ENCODE measurements around the gene TACR1.

The TACR1 gene

DNA sequence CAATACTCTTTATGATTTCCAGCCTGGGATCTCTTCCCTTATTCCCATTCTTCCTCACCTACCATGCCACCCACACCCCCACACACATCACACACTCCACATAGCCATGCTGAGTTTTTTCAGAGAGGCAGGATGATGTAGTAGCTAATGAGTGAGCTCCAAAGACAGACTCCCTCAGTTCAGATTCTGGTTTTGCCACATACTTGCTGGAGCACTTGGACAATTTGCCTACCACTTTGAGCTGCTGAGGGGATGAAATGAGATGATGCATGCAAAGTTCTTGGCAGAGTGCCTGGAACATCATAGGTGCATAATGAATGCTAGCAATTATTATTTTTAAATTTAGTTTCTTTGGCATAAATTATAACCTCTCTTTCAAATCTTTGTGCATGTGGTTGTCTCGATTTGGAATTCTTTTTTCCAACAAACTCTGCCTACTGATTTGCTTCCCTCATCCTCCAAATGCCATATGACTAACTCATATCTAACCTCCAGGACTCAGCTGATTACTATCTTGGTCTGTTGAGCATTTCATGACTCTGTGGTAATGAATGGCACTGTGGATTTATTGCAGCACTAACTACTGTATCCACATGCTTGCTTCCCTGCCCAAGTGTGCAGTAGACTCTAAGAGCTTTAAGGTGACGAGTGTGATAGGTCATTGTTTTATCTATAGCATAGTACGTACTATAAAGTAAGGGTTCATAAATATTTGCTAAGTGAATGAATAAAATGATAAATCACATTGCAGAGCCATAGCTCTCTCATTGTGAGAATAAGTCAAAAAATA lies 99.1 kb downstream of the TACR1 start:
- H3K9me3 Mint-ChIP-seq = no peaks in the 10 kb centered on the region
- no peaks in the 10 kb centered on the region for H3K36me3 Mint-ChIP-seq (ENCODE audit: low read depth)

DNA sequence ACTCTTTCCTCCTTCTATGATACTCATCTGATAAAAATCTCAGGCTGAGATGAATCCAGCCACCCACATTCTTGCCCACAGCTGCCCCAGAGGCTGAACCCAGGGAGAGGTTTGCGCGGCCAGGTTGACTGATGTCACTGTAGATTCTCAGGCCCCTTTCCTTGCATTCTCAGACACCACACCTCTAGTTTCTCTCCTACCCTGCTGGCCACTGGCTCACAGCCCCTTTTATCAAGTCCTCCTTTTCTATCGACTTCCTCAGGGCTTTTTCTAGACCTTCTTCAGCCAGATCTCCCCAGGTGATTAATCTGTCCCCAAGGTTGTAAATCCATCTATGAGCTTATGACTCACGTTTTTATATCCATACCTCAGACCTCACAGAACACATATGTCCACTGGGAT lies 99.8 kb downstream of the TACR1 start:
- Mint-ChIP-seq H3K36me3 (ENCODE audit: low read depth) (no peaks in the 10 kb centered on the region), H3K27me3 (ENCODE audit: low read depth) (peaks cover 7% of the 10 kb centered on the region), H3K4me3 (no peak overlapping the region), H3K27ac (no peak overlapping the region), H3K4me1 (ENCODE audit: low read depth) (peaks cover 3% of the 10 kb centered on the region), H3K9me3 (no peaks in the 10 kb centered on the region)

More for the DNA sequence above, 99.1 kb downstream of the TACR1 start:
- Mint-ChIP-seq H3K27ac (no peak overlapping the region), H3K4me1 (ENCODE audit: low read depth) (peaks cover 3% of the 10 kb centered on the region), H3K4me3 (no peak overlapping the region), H3K27me3 (ENCODE audit: low read depth) (peaks cover 4% of the 10 kb centered on the region)

DNA sequence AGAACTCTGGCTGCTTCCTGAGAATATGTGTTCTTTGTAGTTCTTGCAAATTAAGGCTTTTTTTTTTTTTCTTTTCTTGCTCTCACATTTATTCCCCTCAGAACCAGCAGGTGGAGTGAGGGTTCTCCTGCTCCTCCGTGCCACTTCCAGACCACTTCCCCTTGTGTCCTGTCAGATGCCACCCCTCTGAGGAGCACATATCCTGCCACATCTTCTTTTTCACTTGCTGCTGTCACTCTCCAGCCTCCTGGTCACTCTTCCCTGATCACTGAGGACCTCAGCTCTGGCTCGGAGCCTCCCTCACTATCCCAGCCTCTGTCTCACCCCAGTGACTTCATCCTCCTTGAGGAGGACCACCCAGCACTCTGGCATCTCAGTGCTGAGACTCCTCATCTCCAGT lies 100.5 kb downstream of the TACR1 start:
- no peaks in the 10 kb centered on the region for H3K36me3 Mint-ChIP-seq (ENCODE audit: low read depth)
- H3K9me3 Mint-ChIP-seq = no peaks in the 10 kb centered on the region
- H3K4me3 Mint-ChIP-seq = no peak overlapping the region
- H3K27me3 Mint-ChIP-seq (ENCODE audit: low read depth) = peaks cover 10% of the 10 kb centered on the region
- no peak overlapping the region for H3K27ac Mint-ChIP-seq
- H3K4me1 Mint-ChIP-seq (ENCODE audit: low read depth) = peaks cover 3% of the 10 kb centered on the region

DNA sequence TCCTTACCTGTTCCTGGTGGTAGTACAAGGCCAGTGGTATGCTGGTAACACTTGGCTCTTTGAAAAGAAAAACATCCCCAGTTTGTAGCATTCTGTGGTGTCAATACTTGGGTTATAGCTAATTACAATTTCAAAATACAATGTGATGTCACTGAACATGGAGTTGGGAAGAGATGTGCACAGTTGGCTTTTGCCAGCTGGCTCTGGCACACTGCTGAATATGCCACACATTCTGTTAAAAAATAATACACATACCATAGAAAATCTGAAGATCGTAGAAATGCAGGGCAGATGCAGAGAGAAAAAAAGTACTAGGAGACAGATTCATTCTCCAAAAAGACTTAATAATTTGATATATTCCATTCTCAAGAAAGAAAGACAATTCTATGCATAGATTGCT lies 101.5 kb downstream of the TACR1 start:
- Mint-ChIP-seq H3K9me3 (no peaks in the 10 kb centered on the region), H3K4me1 (ENCODE audit: low read depth) (peaks cover 3% of the 10 kb centered on the region), H3K36me3 (ENCODE audit: low read depth) (no peaks in the 10 kb centered on the region), H3K27ac (no peak overlapping the region), H3K27me3 (ENCODE audit: low read depth) (peaks cover 10% of the 10 kb centered on the region), H3K4me3 (no peak overlapping the region)

DNA sequence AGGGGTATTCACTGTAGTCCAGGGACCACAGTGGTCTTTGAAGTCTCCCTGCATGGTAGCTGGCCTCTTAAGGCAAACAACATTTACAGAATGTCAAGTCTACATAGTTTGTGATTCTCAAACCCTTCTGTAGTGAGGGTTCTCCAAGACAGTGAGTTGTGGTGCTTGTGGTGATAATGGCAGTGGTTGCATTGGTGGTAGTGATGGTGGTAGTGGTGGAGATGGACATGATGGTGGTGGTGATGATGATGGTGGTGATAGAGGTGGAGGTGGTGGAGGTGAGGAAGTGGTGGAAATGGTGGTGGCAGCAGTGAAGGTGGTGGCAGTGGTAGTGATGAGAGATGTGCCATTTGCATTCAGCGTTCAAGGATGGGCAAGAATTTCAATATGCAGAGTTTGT lies 104.9 kb downstream of the TACR1 start:
- Mint-ChIP-seq H3K4me3 (no peak overlapping the region), H3K9me3 (no peaks in the 10 kb centered on the region), H3K27me3 (ENCODE audit: low read depth) (peaks cover 10% of the 10 kb centered on the region), H3K4me1 (ENCODE audit: low read depth) (peaks cover 3% of the 10 kb centered on the region), H3K36me3 (ENCODE audit: low read depth) (no peaks in the 10 kb centered on the region), H3K27ac (no peak overlapping the region)

DNA sequence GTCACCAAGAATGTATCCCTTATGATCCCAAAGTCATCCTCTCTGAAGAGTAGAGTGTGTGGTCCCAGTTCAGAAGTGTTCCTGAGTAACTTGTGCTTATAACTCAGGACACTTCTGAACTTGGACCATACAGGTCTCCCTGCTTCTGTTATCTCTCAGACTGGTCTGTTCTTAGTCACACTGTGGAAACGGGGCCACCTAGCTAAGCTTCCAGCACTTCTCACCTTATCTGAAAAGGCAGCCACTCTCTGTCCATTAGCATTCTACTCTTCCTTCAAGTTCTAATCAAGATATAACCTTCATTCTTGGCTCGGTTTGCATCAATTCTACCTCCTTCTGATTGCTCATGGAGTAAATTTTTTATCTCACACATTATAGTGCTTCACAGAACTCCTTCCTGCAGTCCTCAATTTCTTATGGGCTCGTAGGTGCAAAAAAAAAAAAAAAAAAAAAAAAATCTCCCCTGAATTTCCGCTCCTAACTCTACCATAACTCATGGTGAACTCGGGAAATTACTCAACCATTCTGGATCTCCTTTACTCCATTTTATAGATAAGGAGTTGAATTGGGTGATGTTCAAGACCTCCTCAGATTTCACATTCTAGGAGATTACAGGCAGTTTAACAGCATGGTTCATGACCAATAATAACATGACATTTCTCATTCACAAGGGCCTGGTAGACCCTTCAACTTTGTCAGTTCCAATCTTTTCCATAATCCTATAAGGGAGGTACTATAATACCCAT lies 108.4 kb downstream of the TACR1 start:
- no peak overlapping the region for H3K4me3 Mint-ChIP-seq
- no peaks in the 10 kb centered on the region for H3K9me3 Mint-ChIP-seq
- H3K27ac Mint-ChIP-seq = no peak overlapping the region
- peaks cover 6% of the 10 kb centered on the region for H3K27me3 Mint-ChIP-seq (ENCODE audit: low read depth)
- no peaks in the 10 kb centered on the region for H3K4me1 Mint-ChIP-seq (ENCODE audit: low read depth)
- H3K36me3 Mint-ChIP-seq (ENCODE audit: low read depth) = no peaks in the 10 kb centered on the region

DNA sequence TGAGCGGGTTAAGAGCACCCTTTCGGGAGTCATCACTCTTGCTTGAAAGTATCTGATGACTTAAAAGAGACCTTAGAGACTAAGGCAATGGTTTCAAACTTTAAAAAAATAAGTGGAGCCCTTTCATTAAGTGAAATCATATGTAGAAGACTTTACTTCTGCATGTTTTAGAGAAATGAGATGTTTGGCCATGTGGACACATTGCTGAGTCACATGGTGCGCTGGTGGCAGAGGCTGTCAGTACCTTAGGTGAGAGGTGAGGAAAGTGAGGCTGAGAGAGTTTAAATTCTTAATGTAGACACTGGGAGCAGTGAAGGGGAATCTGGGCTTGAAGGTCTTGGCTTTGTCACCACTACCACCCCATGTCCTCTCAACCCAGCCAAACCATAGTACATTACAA lies 109.8 kb downstream of the TACR1 start:
- Mint-ChIP-seq H3K4me3 (no peak overlapping the region), H3K27ac (no peak overlapping the region), H3K4me1 (ENCODE audit: low read depth) (no peaks in the 10 kb centered on the region), H3K36me3 (ENCODE audit: low read depth) (no peaks in the 10 kb centered on the region), H3K9me3 (no peaks in the 10 kb centered on the region), H3K27me3 (ENCODE audit: low read depth) (peaks cover 2% of the 10 kb centered on the region)

DNA sequence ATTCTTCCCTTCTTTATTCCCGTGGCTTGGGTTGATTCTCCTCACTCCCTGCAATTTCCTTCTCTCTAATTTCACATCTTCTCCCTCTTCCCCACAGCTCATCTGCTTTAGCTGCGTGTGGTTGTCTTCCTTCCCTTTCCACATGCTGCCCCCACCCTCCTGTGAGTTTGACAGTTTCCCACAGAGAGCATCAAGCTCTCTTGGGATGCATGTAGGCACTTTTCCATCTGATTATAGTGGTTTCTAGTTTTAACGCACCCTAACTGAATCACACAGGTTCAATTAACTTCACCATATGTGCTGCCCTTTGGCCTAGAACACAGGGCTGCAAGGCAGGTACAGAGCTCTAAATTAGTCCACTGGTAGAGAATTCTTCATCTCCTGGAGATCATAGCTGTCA lies 110.5 kb downstream of the TACR1 start:
- no peaks in the 10 kb centered on the region for H3K9me3 Mint-ChIP-seq
- H3K4me3 Mint-ChIP-seq = no peak overlapping the region
- no peaks in the 10 kb centered on the region for H3K4me1 Mint-ChIP-seq (ENCODE audit: low read depth)
- no peaks in the 10 kb centered on the region for H3K36me3 Mint-ChIP-seq (ENCODE audit: low read depth)
- no peak overlapping the region for H3K27ac Mint-ChIP-seq
- no peaks in the 10 kb centered on the region for H3K27me3 Mint-ChIP-seq (ENCODE audit: low read depth)

DNA sequence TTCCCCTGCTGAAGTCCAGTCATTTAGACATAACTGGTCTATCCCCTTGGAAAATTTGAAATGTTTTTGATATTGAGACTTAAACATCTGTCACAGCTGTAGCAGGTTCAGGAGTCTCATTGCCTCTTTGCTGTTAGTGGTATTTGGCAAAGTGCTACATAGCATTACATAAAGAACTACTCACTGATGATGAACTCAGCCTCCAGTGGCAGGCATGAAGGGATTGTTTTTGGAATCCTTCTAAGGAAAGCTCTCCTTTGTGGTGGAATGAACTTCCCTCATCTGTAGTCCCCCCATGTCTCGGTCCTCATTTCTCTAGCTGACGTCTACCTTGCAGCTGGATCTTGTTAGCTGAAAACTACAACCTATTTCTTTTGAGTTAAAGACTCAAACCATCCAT lies 111.6 kb downstream of the TACR1 start:
- no peaks in the 10 kb centered on the region for H3K4me1 Mint-ChIP-seq (ENCODE audit: low read depth)
- H3K27me3 Mint-ChIP-seq (ENCODE audit: low read depth) = no peaks in the 10 kb centered on the region
- no peak overlapping the region for H3K4me3 Mint-ChIP-seq
- H3K36me3 Mint-ChIP-seq (ENCODE audit: low read depth) = no peaks in the 10 kb centered on the region
- H3K27ac Mint-ChIP-seq = no peak overlapping the region
- H3K9me3 Mint-ChIP-seq = no peaks in the 10 kb centered on the region

DNA sequence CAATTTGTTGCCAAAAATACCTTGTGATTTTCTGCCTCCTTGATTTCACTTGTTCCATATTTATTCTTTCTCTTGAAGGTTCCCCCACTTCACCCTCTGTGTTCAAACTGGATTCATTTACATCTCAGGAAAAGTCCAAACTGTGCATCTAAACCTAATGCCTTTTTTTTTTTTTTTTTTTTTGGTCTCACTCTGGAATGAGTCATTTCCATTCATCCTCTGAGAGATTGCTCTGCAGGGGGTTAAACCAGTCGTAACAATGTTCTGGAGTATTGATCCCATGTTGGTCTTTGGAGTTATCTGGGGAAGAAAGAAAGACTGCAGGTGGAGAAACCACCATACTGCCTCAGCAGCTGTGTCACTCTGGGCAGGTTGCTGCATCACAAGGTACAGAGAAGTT lies 119.7 kb downstream of the TACR1 start:
- no peaks in the 10 kb centered on the region for H3K27me3 Mint-ChIP-seq (ENCODE audit: low read depth)
- no peak overlapping the region for H3K27ac Mint-ChIP-seq
- H3K9me3 Mint-ChIP-seq = no peaks in the 10 kb centered on the region
- no peak overlapping the region for H3K4me3 Mint-ChIP-seq
- H3K36me3 Mint-ChIP-seq (ENCODE audit: low read depth) = no peaks in the 10 kb centered on the region
- H3K4me1 Mint-ChIP-seq (ENCODE audit: low read depth) = no peaks in the 10 kb centered on the region

DNA sequence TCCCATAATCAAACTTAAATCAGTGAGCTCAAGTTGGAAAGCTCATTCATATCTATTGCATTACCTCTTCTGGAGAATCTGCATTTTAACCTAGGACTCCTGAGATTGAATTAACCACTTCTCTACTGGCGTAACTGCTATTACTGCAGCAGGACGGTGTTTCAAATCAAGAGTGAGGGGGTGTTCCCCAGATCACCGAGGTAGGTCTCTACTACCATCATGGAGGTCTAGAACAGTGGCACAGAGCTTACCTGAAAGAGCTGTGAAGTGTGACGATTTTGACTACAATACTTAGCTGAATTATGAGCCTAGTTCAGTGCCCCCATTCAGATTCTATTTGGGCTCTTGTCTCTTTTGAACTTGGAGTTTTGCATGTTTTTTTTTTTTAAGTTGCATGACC lies 121.4 kb downstream of the TACR1 start:
- H3K9me3 Mint-ChIP-seq = no peaks in the 10 kb centered on the region
- H3K4me1 Mint-ChIP-seq (ENCODE audit: low read depth) = no peaks in the 10 kb centered on the region
- H3K36me3 Mint-ChIP-seq (ENCODE audit: low read depth) = no peaks in the 10 kb centered on the region
- H3K4me3 Mint-ChIP-seq = no peak overlapping the region
- H3K27me3 Mint-ChIP-seq (ENCODE audit: low read depth) = peaks cover 3% of the 10 kb centered on the region
- no peak overlapping the region for H3K27ac Mint-ChIP-seq

DNA sequence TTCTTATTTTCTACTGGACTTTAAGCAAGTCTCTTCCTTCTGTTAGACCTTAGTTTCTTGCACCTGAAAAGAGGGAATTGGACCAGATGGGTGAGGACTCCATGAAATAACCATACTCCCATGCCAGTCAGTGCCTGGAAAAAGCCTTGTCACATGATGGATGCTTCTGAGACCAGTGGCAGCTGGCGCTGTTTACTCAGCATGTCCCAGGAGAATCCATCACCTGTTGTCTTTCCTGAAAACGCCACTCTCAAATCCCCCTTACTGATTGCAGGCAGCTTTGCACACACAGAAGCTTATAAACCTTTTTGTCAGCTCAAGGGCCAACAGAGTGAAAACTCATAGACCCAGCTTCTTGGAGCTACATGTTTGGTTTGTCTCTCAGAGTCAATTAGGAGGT lies 123.2 kb downstream of the TACR1 start:
- Mint-ChIP-seq H3K27ac (no peak overlapping the region), H3K9me3 (no peaks in the 10 kb centered on the region), H3K36me3 (ENCODE audit: low read depth) (no peaks in the 10 kb centered on the region), H3K27me3 (ENCODE audit: low read depth) (peaks cover 3% of the 10 kb centered on the region), H3K4me1 (ENCODE audit: low read depth) (no peaks in the 10 kb centered on the region), H3K4me3 (no peak overlapping the region)

DNA sequence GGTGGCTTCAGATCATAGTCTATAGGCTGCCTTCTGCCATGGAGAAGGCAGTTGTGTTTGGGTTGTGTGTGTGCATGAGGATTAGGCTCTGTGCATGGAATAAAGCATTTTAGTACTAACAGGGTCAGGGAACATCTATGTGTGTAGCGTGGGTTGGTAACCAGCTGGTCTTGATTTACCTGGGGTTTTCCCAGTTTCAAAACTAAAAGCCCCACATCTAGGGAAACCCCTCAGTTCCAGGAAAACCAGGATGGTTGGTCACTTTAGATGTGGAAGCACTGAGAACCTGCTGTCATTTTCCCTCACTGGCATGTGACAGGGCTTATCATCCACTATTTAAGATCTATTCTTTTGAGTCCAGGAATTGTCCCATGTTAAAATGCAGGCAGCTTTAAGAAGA lies 124.6 kb downstream of the TACR1 start:
- Mint-ChIP-seq H3K9me3 (no peaks in the 10 kb centered on the region), H3K4me3 (no peak overlapping the region), H3K27me3 (ENCODE audit: low read depth) (peaks cover 3% of the 10 kb centered on the region), H3K27ac (no peak overlapping the region), H3K4me1 (ENCODE audit: low read depth) (no peaks in the 10 kb centered on the region), H3K36me3 (ENCODE audit: low read depth) (no peaks in the 10 kb centered on the region)

DNA sequence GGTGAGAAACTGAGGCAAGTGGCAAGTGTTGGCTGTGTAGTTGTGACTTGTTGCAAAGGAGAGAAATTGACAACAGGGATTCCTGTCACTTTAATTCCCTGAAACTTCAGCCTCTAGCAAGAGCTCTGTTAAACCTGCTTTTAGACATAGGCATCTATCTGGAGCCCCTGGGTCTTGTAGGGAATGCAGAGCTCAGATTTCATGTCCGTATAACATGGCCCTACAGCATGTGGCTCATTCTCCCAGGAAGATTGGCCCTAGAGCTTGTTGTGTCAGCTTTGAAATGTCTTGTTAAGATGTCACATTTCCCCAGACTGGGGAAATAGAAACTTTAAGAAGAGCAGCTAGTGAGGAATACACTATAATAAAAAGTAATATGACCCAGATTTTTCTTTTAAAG lies 125.1 kb downstream of the TACR1 start:
- Mint-ChIP-seq H3K4me3 (no peak overlapping the region), H3K36me3 (ENCODE audit: low read depth) (no peaks in the 10 kb centered on the region), H3K27me3 (ENCODE audit: low read depth) (peaks cover 3% of the 10 kb centered on the region), H3K27ac (no peak overlapping the region), H3K4me1 (ENCODE audit: low read depth) (no peaks in the 10 kb centered on the region), H3K9me3 (no peaks in the 10 kb centered on the region)

DNA sequence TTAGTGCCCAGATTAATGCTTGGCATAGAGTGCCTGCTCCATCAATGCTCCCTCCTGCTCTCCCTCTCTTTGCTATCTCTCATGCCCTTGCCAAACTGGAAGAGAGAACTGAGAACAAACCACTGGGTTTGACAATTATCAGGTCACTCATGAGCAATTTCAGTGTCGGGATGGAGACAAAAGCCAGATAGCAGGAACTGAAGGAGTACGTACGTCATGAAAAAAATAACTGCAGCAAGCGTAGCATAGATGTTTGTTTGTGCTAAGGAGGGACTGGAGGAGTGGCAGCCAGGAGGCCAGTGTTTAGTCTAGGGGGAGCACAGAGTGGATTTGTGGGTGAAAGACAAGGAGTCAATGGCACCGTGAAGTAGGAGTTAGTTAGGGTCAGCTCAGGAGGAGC lies 127.6 kb downstream of the TACR1 start:
- H3K27me3 Mint-ChIP-seq (ENCODE audit: low read depth) = peaks cover 3% of the 10 kb centered on the region
- no peak overlapping the region for H3K27ac Mint-ChIP-seq
- H3K4me3 Mint-ChIP-seq = no peak overlapping the region
- H3K4me1 Mint-ChIP-seq (ENCODE audit: low read depth) = no peaks in the 10 kb centered on the region
- H3K36me3 Mint-ChIP-seq (ENCODE audit: low read depth) = no peaks in the 10 kb centered on the region
- H3K9me3 Mint-ChIP-seq = no peaks in the 10 kb centered on the region

Data from T-helper 1 cell treated with Interleukin-12 subunit alpha and Interleukin-12 subunit beta and Interleukin-4 antibody, amounts not matched to agents 30 μg/mL and 1 μg/mL, for 36 hours (primary cell).